ENCODE results near the gene ATP6V0E2. TPM values are rescaled to one million over a fixed set of nuclear protein-coding genes. Genes with fewer than 3 reads are reported as not detected.

The ATP6V0E2 gene
- total RNA-seq, 1 experiment from 2014 or later = 19.0 TPM

DNA sequence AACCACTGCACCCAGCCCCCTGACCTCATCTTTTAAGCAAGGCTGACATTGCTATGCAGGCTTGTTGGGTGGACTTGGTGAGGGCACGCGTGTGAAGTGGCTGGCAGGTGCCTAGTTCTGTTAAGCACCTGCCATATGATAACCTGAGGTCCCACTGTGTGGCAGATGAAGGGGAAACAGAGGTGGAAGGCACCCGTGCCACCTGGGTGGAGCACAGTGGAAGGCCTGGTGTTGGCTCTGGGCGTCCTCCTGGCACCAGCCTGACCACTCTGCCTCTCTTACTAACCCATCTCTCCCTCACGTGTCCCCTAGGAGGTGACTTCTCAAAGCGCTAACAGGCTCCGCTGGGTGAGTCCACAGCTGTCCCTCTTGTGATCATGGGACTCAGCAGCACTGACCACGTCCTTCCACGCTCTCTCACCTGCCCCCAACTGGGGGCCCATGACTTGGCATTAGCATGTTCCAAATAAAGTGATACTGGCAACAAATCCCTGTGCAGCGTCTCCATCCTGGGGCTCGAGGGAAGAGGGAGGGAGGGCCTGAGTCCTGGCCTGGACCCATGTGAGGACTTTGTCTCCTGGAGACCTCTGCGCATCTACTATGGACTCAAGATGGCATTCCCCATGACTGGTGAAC, 40.2 kb upstream of the ATP6V0E2 start:
- H3K9me3 ChIP-seq (ENCODE audit: control insufficient read depth, low read depth, low read length) = no peaks in the 10 kb centered on the region
- no peak overlapping the region for H4K5ac ChIP-seq (ENCODE audit: insufficient read length, low read depth, low read length)
- H2BK15ac ChIP-seq (ENCODE audit: low read depth, low read length) = no peak overlapping the region
- H3K79me2 ChIP-seq (ENCODE audit: insufficient read depth, low read length) = no peaks in the 10 kb centered on the region
- H3K4me3 Mint-ChIP-seq = no peak overlapping the region
- H2AFZ ChIP-seq (ENCODE audit: low read length) = no peak overlapping the region
- no CpG with 5 or more reads among the region's 12 CpGs for WGBS (ENCODE audit: extremely low coverage, insufficient read length, low lambda C conversion rate)
- H3K9ac ChIP-seq (ENCODE audit: extremely low read depth, insufficient read length, low read length) = no peak overlapping the region
- no peaks in the 10 kb centered on the region for H3K27me3 ChIP-seq (ENCODE audit: insufficient read depth, low read length)
- H3K23ac ChIP-seq (ENCODE audit: insufficient read length, low read depth, low read length) = no peak overlapping the region
- no peaks in the 10 kb centered on the region for H3K4me1 ChIP-seq (ENCODE audit: insufficient read depth, low read length)
- no peaks in the 10 kb centered on the region for H4K20me1 ChIP-seq (ENCODE audit: control insufficient read depth, insufficient read depth, insufficient read length)
- no peak overlapping the region for H3K27ac ChIP-seq (ENCODE audit: insufficient read length, low read depth, low read length)
- H2BK120ac ChIP-seq (ENCODE audit: low read depth, low read length, poor library complexity, severe bottlenecking) = no peak overlapping the region
- no peak overlapping the region for H3K14ac ChIP-seq (ENCODE audit: insufficient read depth, low read length)
- TF ChIP-seq, protein P1, sequence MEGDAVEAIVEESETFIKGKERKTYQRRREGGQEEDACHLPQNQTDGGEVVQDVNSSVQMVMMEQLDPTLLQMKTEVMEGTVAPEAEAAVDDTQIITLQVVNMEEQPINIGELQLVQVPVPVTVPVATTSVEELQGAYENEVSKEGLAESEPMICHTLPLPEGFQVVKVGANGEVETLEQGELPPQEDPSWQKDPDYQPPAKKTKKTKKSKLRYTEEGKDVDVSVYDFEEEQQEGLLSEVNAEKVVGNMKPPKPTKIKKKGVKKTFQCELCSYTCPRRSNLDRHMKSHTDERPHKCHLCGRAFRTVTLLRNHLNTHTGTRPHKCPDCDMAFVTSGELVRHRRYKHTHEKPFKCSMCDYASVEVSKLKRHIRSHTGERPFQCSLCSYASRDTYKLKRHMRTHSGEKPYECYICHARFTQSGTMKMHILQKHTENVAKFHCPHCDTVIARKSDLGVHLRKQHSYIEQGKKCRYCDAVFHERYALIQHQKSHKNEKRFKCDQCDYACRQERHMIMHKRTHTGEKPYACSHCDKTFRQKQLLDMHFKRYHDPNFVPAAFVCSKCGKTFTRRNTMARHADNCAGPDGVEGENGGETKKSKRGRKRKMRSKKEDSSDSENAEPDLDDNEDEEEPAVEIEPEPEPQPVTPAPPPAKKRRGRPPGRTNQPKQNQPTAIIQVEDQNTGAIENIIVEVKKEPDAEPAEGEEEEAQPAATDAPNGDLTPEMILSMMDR (conservative IDR thresholded peaks at IDR 0.05) = no peak
- H3K18ac ChIP-seq (ENCODE audit: insufficient read length, low read depth, low read length) = no peak overlapping the region
- DNase-seq = no peak
- H3K4me1 Mint-ChIP-seq = peaks cover 10 to 24% of the 10 kb centered on the region in 2 experiments
- H4K91ac ChIP-seq (ENCODE audit: insufficient read length, low read depth, low read length) = no peak overlapping the region
- no peaks in the 10 kb centered on the region; a peak in 1 of 5 replicates for H3K9me3 Mint-ChIP-seq
- H3K23me2 ChIP-seq (ENCODE audit: insufficient read length, low read depth, low read length, poor library complexity, severe bottlenecking) = peaks cover under 1% of the 10 kb centered on the region
- no peak overlapping the region for H2BK5ac ChIP-seq (ENCODE audit: insufficient read length, low read length)
- no peak overlapping the region for H2BK20ac ChIP-seq (ENCODE audit: low read depth, low read length, poor library complexity, severe bottlenecking)
- H4K8ac ChIP-seq (replicated peaks; ENCODE audit: insufficient read length, low read depth, low read length) = no peak overlapping the region
- H2AK5ac ChIP-seq (ENCODE audit: insufficient read length, low read length) = no peak overlapping the region
- H2BK12ac ChIP-seq (ENCODE audit: insufficient read length, low read depth, low read length) = no peak overlapping the region
- no peak overlapping the region for H3K4me2 ChIP-seq (ENCODE audit: insufficient read depth, insufficient read length, low read length)
- H3K27me3 Mint-ChIP-seq (ENCODE audit: low read depth) = peaks cover 40% of the 10 kb centered on the region
- H3K27ac Mint-ChIP-seq = no peak overlapping the region; a peak in 1 of 7 replicates
- H3K4ac ChIP-seq (ENCODE audit: low read depth, low read length) = no peak overlapping the region
- H3T11ph ChIP-seq (ENCODE audit: low read length) = no peak overlapping the region
- H3K79me1 ChIP-seq (ENCODE audit: insufficient read depth, low read depth, low read length, poor library complexity, severe bottlenecking) = no peaks in the 10 kb centered on the region
- H3K36me3 Mint-ChIP-seq (ENCODE audit: insufficient read depth in 1 of 3, low read depth in 3 of 3) = no peaks in the 10 kb centered on the region
- H3K56ac ChIP-seq (ENCODE audit: insufficient read length, low read depth, low read length) = no peak overlapping the region
